Fibroblast of skin of left quadriceps (primary cell): ENCODE data around the gene IL26.

Source experiments
- DNase-seq, 2 experiments: peaks; one replicate each; pipeline ENCODE4 v3.0.0-alpha.2; 2013; ENCODE audit warnings: low read depth in 2 of 2

The IL26 gene

DNA sequence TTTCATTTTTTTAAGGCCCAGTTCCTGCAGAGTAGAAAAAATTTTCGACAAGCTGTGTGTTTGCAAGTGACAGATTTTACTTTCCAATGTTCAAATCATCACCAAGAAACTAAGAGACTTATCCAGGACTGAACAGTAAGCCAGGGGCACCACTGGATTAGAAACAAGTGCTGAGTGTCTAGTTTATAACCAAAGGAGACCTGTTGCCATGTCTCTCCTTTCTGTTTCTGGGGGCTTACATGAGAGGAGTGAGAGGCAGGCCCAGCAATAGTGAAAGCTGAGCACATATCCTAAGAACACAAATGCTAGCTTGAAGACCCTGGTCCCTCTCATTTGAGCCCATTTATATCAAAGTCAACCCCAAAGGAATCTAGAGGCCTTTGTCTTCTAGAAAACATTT is 69.0 kb downstream of the IL26 start:
- DNase-seq, result no peak

DNA sequence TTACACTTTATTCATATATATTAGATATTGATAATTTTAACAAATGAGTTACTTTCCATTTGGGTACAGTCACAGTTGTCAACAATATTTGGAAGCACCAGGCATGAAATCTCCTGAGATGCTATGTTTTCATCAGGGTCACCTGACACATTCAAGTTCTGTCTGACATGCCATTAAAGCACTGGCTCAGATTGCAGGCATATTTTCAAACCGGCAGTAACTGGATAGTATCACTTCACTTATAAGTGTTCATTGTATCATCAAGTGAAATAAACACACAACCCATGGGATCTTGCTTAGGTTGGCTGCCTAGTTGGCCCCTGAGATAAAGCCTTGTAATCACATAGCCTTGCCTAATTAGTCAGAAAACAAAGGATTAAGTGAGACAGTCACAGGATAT is 70.8 kb downstream of the IL26 start:
- no peak for DNase-seq
